H7 (cell line): Measurements from ENCODE around the gene COX20. TPM values are rescaled to one million over a fixed set of nuclear protein-coding genes. Genes with fewer than 3 reads are reported as not detected.

Experiments
- DNase-seq: peaks from one replicate; pipeline ENCODE4 v3.0.0; 2012
- H3K27me3 ChIP-seq: 2 replicates; pipeline ENCODE4 v1.6.0; 2011; ENCODE audit warnings: mild to moderate bottlenecking, low read length; ENCODE audit not compliant: control insufficient read depth, insufficient read depth
- H3K36me3 ChIP-seq: replicated peaks from 2 replicates; pipeline ENCODE4 v1.5.1; 2011; ENCODE audit warnings: low read length; ENCODE audit not compliant: control insufficient read depth, insufficient read depth
- H3K4me3 ChIP-seq: 2 replicates; pipeline ENCODE4 v1.5.1; 2011; ENCODE audit warnings: low read depth, mild to moderate bottlenecking, control low read depth, low read length, moderate library complexity; ENCODE audit not compliant: insufficient read depth
- total RNA-seq: library from RNA; depleted of rRNA; stranded (reverse); fragments of >200 nt; shearing (Covaris generic); gene quantifications from 2 replicates; pipeline ENCODE4 v1.2.3, GENCODE V29; 2014

COX20 gene
- total RNA-seq, 1 experiment from 2014 or later: 8.7 TPM

DNA sequence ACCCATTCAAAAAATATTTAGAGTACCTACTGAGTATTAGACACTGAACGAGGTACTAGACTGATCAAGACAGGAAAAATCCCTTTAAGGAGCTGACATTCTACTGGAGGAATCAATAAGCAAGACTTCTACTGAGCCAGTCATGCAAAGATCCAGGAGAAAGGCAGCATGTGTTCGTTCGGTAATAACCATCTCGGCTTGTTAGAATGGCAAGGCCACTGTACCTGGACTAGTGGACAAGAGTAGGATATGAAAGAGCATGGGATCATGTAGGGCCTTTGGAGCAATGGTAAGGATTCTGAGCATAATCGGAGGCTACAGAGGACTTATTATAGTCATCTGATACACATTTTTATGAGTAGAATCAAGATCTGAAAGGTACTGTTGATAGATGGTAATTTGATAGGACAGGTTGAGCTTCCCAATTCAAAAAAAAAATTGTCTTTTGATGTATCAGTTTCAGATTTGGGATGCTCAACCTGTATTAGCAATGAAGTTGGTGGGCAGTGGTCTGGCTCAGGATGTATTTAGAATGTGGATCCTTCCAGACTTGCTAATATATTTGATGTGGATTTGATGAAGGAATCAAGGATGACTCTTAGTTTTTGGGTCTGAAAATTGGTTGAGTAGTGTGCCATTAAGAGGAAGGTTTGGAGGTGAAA is 2.3 kb downstream of the COX20 start:
- Histone ChIP-seq H3K36me3 (peaks cover 5% of the 10 kb centered on the region), H3K4me3 (no peak overlapping the region), H3K27me3 (no peaks in the 10 kb centered on the region)
- DNase-seq: no peak

DNA sequence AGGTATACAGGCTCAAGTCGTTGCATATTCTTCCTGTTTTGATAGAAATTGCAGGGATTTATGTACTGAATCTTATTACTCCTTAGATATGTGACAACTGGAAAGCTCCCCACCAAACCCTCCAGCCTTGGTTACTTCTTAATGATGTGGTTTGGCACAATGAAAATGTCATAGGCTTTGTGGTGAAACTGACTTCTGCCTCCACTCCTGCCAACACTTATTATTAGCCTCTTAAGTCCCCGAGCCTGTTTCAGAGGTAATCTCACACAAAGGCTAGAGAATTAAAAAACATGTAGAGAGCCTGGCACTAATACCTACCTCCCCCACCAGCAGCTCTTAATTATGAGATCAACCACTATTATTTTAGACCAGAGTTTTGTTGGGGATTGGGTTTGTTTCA is 4.2 kb downstream of the COX20 start:
- H3K4me3 ChIP-seq: no peak overlapping the region
- DNase-seq: no peak
- peaks cover 15% of the 10 kb centered on the region for H3K36me3 ChIP-seq
- no peaks in the 10 kb centered on the region for H3K27me3 ChIP-seq

GRCh38 chr1:244840219-244840794 is 4.8 kb downstream of the COX20 start:
- Histone ChIP-seq H3K4me3 (no peak overlapping the region), H3K36me3 (peaks cover 19% of the 10 kb centered on the region), H3K27me3 (no peaks in the 10 kb centered on the region)
- DNase-seq: no peak

- H3K27me3 ChIP-seq: no peaks in the 10 kb centered on the region
- peaks cover 21% of the 10 kb centered on the region for H3K36me3 ChIP-seq
- DNase-seq: no peak
- no peak overlapping the region for H3K4me3 ChIP-seq
Observed at GRCh38 chr1:244841273-244841927, 5.9 kb downstream of the COX20 start.

- H3K36me3 ChIP-seq: peaks cover 25% of the 10 kb centered on the region
Observed at GRCh38 chr1:244843148-244843978, 7.9 kb downstream of the COX20 start.

GRCh38 chr1:244844155-244845121 is 9.0 kb downstream of the COX20 start:
- Histone ChIP-seq H3K36me3 (peaks cover 29% of the 10 kb centered on the region), H3K4me3 (no peak overlapping the region), H3K27me3 (no peaks in the 10 kb centered on the region)
- no peak for DNase-seq

More at GRCh38 chr1:244843148-244843978, 7.9 kb downstream of the COX20 start:
- DNase-seq: no peak
- no peak overlapping the region for H3K4me3 ChIP-seq
- no peaks in the 10 kb centered on the region for H3K27me3 ChIP-seq

GRCh38 chr1:244846653-244847052 is 11.2 kb downstream of the COX20 start:
- Histone ChIP-seq H3K4me3 (no peak overlapping the region), H3K36me3 (peaks cover 35% of the 10 kb centered on the region), H3K27me3 (no peaks in the 10 kb centered on the region)
- no peak for DNase-seq

- no peak overlapping the region for H3K4me3 ChIP-seq
- peaks cover 32% of the 10 kb centered on the region for H3K36me3 ChIP-seq
- no peaks in the 10 kb centered on the region for H3K27me3 ChIP-seq
- no peak for DNase-seq
Observed at GRCh38 chr1:244849189-244849866, 13.9 kb downstream of the COX20 start.

GRCh38 chr1:244850099-244850852 is 14.8 kb downstream of the COX20 start:
- no peak for DNase-seq
- no peaks in the 10 kb centered on the region for H3K27me3 ChIP-seq
- H3K36me3 ChIP-seq: peaks cover 32% of the 10 kb centered on the region
- no peak overlapping the region for H3K4me3 ChIP-seq

- Histone ChIP-seq H3K27me3 (no peaks in the 10 kb centered on the region), H3K36me3 (peaks cover 38% of the 10 kb centered on the region), H3K4me3 (no peak overlapping the region)
- DNase-seq: no peak
Observed at GRCh38 chr1:244850896-244851295, 15.4 kb downstream of the COX20 start.

GRCh38 chr1:244851546-244852231 is 16.2 kb downstream of the COX20 start:
- no peak for DNase-seq
- H3K36me3 ChIP-seq: peaks cover 40% of the 10 kb centered on the region
- no peaks in the 10 kb centered on the region for H3K27me3 ChIP-seq
- no peak overlapping the region for H3K4me3 ChIP-seq

DNA sequence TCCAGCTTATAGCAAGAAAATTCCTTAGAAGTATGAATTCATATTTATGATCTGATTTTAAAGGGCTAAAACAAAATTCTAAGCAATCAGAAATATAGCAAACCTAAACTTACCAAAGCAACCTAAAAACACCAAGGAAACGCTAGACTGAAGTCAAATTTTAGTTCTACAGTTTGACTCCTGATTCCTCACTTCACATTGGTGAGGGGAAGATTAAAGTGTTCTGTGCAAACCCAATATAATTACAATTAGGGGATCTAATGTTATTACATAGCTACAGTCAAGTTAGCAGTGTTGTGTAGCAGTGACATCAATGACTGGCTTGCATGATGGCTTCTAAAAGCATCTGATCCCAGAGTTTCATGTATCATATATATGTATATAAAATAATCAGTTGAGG is 17.2 kb downstream of the COX20 start:
- Histone ChIP-seq H3K4me3 (no peak overlapping the region), H3K27me3 (no peaks in the 10 kb centered on the region), H3K36me3 (peaks cover 43% of the 10 kb centered on the region)
- no peak for DNase-seq
